Vagina (tissue), 2 donors: ENCODE results near the gene TMEM81.

Experiments used
- POLR2A ChIP-seq, 2 donors: fragments of 450-650 bp; IDR thresholded peaks; one replicate each; pipeline ENCODE4 v1.6.1; 2017; ENCODE audit warnings: antibody characterized with exemption in 2 of 2, mild to moderate bottlenecking in 2 of 2, moderate library complexity in 2 of 2
- POLR2AphosphoS5 ChIP-seq, 2 donors: sonication (generic); formaldehyde crosslinking; IDR thresholded peaks; one replicate each; pipeline ENCODE4 v1.9.0; 2017; ENCODE audit warnings: antibody characterized with exemption in 2 of 2, mild to moderate bottlenecking in 2 of 2, low read depth in 1 of 2; ENCODE audit not compliant: insufficient read depth in 1 of 2
- TF ChIP-seq, protein P1 (sequence below), 3 experiments: fragments of 450-650 bp in 2 of 3; fragments of 200-600 bp in 1 of 3; sonication (generic) in 1 of 3; IDR thresholded peaks; one replicate each; pipeline ENCODE4 v1.5.1; 2017 to 2019; ENCODE audit warnings: antibody characterized with exemption in 3 of 3, mild to moderate bottlenecking in 2 of 3, moderate library complexity in 2 of 3

DNA sequence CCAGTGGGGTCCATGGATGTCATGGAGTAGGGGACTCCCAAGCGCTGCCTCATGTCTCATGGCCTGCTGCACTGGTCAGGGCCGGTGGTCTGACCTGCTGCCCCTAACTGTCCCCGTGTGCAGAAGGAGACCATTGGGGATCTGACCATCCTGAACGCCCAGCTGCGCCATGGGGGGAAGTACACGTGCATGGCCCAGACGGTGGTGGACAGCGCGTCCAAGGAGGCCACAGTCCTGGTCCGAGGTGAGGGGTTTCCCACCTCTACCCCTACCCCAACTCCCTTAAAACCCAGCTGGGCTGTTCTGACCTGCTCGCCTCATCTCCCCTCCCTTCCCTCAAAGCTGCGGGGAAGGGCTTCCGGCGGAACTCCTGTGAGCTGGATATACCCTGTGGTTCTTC is 18.6 kb downstream of the TMEM81 start:
- TF ChIP-seq, protein P1, sequence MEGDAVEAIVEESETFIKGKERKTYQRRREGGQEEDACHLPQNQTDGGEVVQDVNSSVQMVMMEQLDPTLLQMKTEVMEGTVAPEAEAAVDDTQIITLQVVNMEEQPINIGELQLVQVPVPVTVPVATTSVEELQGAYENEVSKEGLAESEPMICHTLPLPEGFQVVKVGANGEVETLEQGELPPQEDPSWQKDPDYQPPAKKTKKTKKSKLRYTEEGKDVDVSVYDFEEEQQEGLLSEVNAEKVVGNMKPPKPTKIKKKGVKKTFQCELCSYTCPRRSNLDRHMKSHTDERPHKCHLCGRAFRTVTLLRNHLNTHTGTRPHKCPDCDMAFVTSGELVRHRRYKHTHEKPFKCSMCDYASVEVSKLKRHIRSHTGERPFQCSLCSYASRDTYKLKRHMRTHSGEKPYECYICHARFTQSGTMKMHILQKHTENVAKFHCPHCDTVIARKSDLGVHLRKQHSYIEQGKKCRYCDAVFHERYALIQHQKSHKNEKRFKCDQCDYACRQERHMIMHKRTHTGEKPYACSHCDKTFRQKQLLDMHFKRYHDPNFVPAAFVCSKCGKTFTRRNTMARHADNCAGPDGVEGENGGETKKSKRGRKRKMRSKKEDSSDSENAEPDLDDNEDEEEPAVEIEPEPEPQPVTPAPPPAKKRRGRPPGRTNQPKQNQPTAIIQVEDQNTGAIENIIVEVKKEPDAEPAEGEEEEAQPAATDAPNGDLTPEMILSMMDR (IDR thresholded peaks at IDR 0.05) = no peak
- TF ChIP-seq POLR2A (IDR thresholded peaks at IDR 0.05) (no peak), POLR2AphosphoS5 (IDR thresholded peaks at IDR 0.05; ENCODE audit: insufficient read depth in 1 of 2, low read depth in 1 of 2) (no peak)
